ENCODE results near the gene TLK1. TPM values are rescaled to one million over a fixed set of nuclear protein-coding genes. Genes with fewer than 3 reads are reported as not detected.

TLK1 gene
- total and polyA plus RNA-seq, 10 of the 15 experiments (the other 5 are each of a cell fraction or from before 2014, with no cell fraction given) = 25.1 to 126 (median 57.3) TPM

- no peak for FAIRE-seq
Measured at GRCh38 chr2:171147081-171147480, 13.6 kb downstream of the TLK1 start.

More at GRCh38 chr2:171147081-171147480, 13.6 kb downstream of the TLK1 start:
- RAD21 ChIA-PET (ENCODE audit: unreplicated experiment) = interaction anchor here (0.7 to 1.9 kb wide), 8 partner anchors 9 to 269 kb away, joined by 3 to 20 read pairs (median 4); no protein-coding TSS in a partner anchor
- POLR2A ChIA-PET = interaction anchor here (0.6 to 3.1 kb wide), 4 partner anchors 10 to 1424 kb away, joined by 3 to 10 read pairs (median 4); no protein-coding TSS in a partner anchor
- Histone ChIP-seq H3K4me2 (ENCODE audit: control insufficient read depth, insufficient read depth) (no peak overlapping the region; the same call in none of the 2 replicates), H2AFZ (ENCODE audit: control insufficient read depth, low read depth, low read length) (no peak overlapping the region), H3K27me3 (replicated peaks in 1 of 2; ENCODE audit: control insufficient read depth in 2 of 2, insufficient read depth in 2 of 2, low read length in 1 of 2) (no peaks in the 10 kb centered on the region), H4K20me1 (ENCODE audit: control insufficient read depth, insufficient read depth) (peaks cover 8% of the 10 kb centered on the region), H3K36me3 (ENCODE audit: control insufficient read depth in 2 of 2, insufficient read depth in 2 of 2, low read length in 1 of 2) (peaks cover 0 to 2% of the 10 kb centered on the region in 2 experiments; a peak in 2 of 4 replicates), H3K27ac (ENCODE audit: control insufficient read depth, insufficient read depth) (no peak overlapping the region; the same call in 1 of the 2 replicates), H3K9ac (ENCODE audit: control insufficient read depth, insufficient read depth, low read length) (no peak overlapping the region), H3K79me2 (ENCODE audit: control insufficient read depth, insufficient read depth, low read length) (peaks cover 96% of the 10 kb centered on the region), H3K9me3 (replicated peaks; ENCODE audit: control insufficient read depth, insufficient read depth, low read length) (no peaks in the 10 kb centered on the region; the same call in 1 of the 3 replicates), H3K4me3 (no peak overlapping the region), H3K4me1 (ENCODE audit: control insufficient read depth, insufficient read depth, low read length) (peaks cover 11% of the 10 kb centered on the region; the same call in 1 of the 2 replicates)
- in situ Hi-C loops (cut with MboI) = no loop called here
- CTCF ChIA-PET = interaction anchor here (1.3 to 2.8 kb wide), 7 partner anchors 8 to 187 kb away, joined by 3 to 21 read pairs (median 4); no protein-coding TSS in a partner anchor
- ATAC-seq = peak; percentile 12
- intact Hi-C loops (cut with micrococcal nuclease; ENCODE audit: unreplicated experiment) = no loop called here
- TF ChIP-seq E4F1 (IDR thresholded peaks at IDR 0.05; ENCODE audit: borderline replicate concordance, partially characterized antibody) (no peak), ESRRA (IDR thresholded peaks at IDR 0.05; ENCODE audit: low read length) (no peak), TBL1XR1 (IDR thresholded peaks at IDR 0.05; ENCODE audit: low read depth, low read length) (no peak), ZNF274 (IDR thresholded peaks at IDR 0.05; ENCODE audit: insufficient read depth, insufficient read length) (no peak), BACH1 (IDR thresholded peaks at IDR 0.05; ENCODE audit: borderline replicate concordance) (no peak), RELA (IDR thresholded peaks at IDR 0.05; ENCODE audit: borderline replicate concordance, partially characterized antibody) (no peak)
- no peak for DNase-seq (ENCODE audit: low read depth, low spot score)
- 91% methylated on average over 2 of the region's 2 CpGs for WGBS (ENCODE audit: insufficient coverage, insufficient replicate concordance, low lambda C conversion rate, missing lambda C conversion rate)
- SMC1A ChIA-PET (ENCODE audit: uncharacterized antibody, unreplicated experiment) = interaction anchor here (0.8 to 5.2 kb wide), 13 partner anchors 9 to 289 kb away, joined by 3 to 64 read pairs (median 3); no protein-coding TSS in a partner anchor
- BruUV-seq (replicated peaks) = no TSS peak
